ENCODE data around the gene KCNMB2. TPM values are rescaled to one million over a fixed set of nuclear protein-coding genes. Genes with fewer than 3 reads are reported as not detected.

Gene KCNMB2
- total and polyA plus RNA-seq, 2 experiments from 2014 or later, result not detected

DNA sequence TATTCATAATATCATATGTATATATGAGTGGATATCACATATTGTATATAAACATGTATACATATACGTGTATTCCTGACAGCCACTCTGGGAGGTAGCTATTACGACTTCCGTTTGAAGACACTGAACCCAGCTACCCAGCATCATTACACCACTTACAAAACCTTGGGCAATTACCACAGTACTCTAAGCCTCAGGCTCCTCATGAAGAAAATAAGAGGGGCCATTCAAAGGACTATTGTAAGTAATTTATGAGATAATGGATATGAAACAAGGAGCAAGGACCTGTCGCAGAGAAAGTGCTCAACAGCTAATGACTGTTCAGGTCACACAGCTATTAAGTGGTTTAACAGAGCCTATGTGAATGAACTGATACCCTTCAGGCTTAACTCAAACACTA lies 52.4 kb downstream of the KCNMB2 start:
- Histone ChIP-seq H3K9me2 (ENCODE audit: insufficient read depth) (no peaks in the 10 kb centered on the region), H2AFZ (no peak overlapping the region), H3K36me3 (ENCODE audit: low read depth) (no peaks in the 10 kb centered on the region), H3K79me2 (ENCODE audit: insufficient read depth) (no peaks in the 10 kb centered on the region), H3K4me3 (no peak overlapping the region), H3K9ac (no peak overlapping the region), H3F3A (ENCODE audit: insufficient read depth) (no peaks in the 10 kb centered on the region), H3K9me3 (ENCODE audit: low read depth) (no peaks in the 10 kb centered on the region), H3K4me1 (ENCODE audit: insufficient read depth) (no peaks in the 10 kb centered on the region), H3K27me3 (replicated peaks; ENCODE audit: insufficient read depth) (no peaks in the 10 kb centered on the region), H3K4me2 (ENCODE audit: unreplicated experiment) (no peak overlapping the region), H4K20me1 (ENCODE audit: insufficient read depth) (no peaks in the 10 kb centered on the region), H3K27ac (no peak overlapping the region)
- TF ChIP-seq EZH2 (IDR thresholded peaks at IDR 0.05; ENCODE audit: insufficient read depth, poor library complexity, severe bottlenecking) (no peak), EZH2phosphoT487 (IDR thresholded peaks at IDR 0.05; ENCODE audit: insufficient read depth, low read depth) (no peak)
- in situ Hi-C loops (cut with MboI), result no loop called here
- WGBS, 2 experiments (ENCODE audit: low coverage in 1 of 2, low lambda C conversion rate in 2 of 2, missing lambda C conversion rate in 2 of 2), result 57 to 64% methylated on average over 4 of the region's 4 CpGs
- no peak for DNase-seq

DNA sequence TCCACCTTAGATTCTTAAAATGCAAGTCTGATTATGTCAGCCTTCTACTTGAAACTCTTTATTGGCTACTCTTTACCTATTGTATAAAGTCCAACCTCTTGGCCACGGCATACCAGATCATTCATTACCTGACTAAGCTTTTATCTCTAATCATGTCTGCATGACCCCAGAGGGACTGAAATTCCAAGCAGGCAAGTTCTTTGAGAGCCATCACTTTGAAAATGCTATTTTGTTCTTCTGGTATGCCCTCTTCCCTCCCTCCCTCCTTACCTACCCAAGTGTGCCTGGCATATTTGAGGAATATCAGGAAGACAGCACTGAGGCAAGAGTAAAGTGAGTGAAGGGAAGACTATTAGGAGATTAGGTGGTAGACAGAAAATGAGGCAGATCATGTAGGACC lies 57.5 kb downstream of the KCNMB2 start:
- H3K9me2 ChIP-seq (ENCODE audit: insufficient read depth), result no peaks in the 10 kb centered on the region
- no peaks in the 10 kb centered on the region for H3K36me3 ChIP-seq (ENCODE audit: low read depth)
- H3K4me3 ChIP-seq, result no peak overlapping the region
- no peak overlapping the region for H3K9ac ChIP-seq
- TF ChIP-seq EZH2phosphoT487 (IDR thresholded peaks at IDR 0.05; ENCODE audit: insufficient read depth, low read depth) (no peak), EZH2 (IDR thresholded peaks at IDR 0.05; ENCODE audit: insufficient read depth, poor library complexity, severe bottlenecking) (no peak)
- no peak for DNase-seq
- in situ Hi-C loops (cut with MboI), result no loop called here
- H3K27ac ChIP-seq, result no peak overlapping the region
- H2AFZ ChIP-seq, result no peak overlapping the region
- WGBS, 2 experiments (ENCODE audit: low coverage in 1 of 2, low lambda C conversion rate in 2 of 2, missing lambda C conversion rate in 2 of 2), result 35 to 63% methylated on average over 1 of the region's 1 CpG
- H4K20me1 ChIP-seq (ENCODE audit: insufficient read depth), result no peaks in the 10 kb centered on the region
- H3K4me1 ChIP-seq (ENCODE audit: insufficient read depth), result no peaks in the 10 kb centered on the region
- no peak overlapping the region for H3K4me2 ChIP-seq (ENCODE audit: unreplicated experiment)
- no peaks in the 10 kb centered on the region for H3K9me3 ChIP-seq (ENCODE audit: low read depth)
- H3F3A ChIP-seq (ENCODE audit: insufficient read depth), result no peaks in the 10 kb centered on the region
- H3K79me2 ChIP-seq (ENCODE audit: insufficient read depth), result no peaks in the 10 kb centered on the region
- no peaks in the 10 kb centered on the region for H3K27me3 ChIP-seq (replicated peaks; ENCODE audit: insufficient read depth)

DNA sequence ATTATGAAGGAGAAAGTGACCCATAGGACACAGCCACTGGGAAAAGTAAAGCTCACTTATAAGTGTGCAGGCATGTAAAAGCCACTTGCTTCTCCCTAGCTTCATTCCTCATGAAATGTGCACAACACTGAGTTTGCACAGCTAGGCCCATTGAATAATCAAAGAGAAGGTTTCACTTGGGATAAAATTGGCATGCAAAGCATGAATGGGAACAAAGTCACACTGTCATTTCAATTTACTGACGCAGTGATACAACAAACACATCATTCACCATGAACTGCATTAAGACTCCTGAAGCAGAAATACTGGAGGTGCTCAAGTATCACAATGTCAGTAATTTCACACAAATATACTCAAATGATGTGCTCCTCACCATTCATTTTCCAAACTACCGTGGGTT lies 61.1 kb downstream of the KCNMB2 start:
- Histone ChIP-seq H2AFZ (no peak overlapping the region), H3F3A (ENCODE audit: insufficient read depth) (no peaks in the 10 kb centered on the region), H4K20me1 (ENCODE audit: insufficient read depth) (no peaks in the 10 kb centered on the region), H3K27me3 (replicated peaks; ENCODE audit: insufficient read depth) (no peaks in the 10 kb centered on the region), H3K79me2 (ENCODE audit: insufficient read depth) (no peaks in the 10 kb centered on the region), H3K4me1 (ENCODE audit: insufficient read depth) (no peaks in the 10 kb centered on the region), H3K36me3 (ENCODE audit: low read depth) (no peaks in the 10 kb centered on the region), H3K9me3 (ENCODE audit: low read depth) (no peaks in the 10 kb centered on the region), H3K9me2 (ENCODE audit: insufficient read depth) (no peaks in the 10 kb centered on the region), H3K4me2 (ENCODE audit: unreplicated experiment) (no peak overlapping the region), H3K4me3 (no peak overlapping the region), H3K9ac (no peak overlapping the region), H3K27ac (no peak overlapping the region)
- DNase-seq, result no peak
- TF ChIP-seq EZH2 (IDR thresholded peaks at IDR 0.05; ENCODE audit: insufficient read depth, poor library complexity, severe bottlenecking) (no peak), EZH2phosphoT487 (IDR thresholded peaks at IDR 0.05; ENCODE audit: insufficient read depth, low read depth) (no peak)
- WGBS, 2 experiments (ENCODE audit: low coverage in 1 of 2, low lambda C conversion rate in 2 of 2, missing lambda C conversion rate in 2 of 2), result 13 to 15% methylated on average over 2 of the region's 2 CpGs
- in situ Hi-C loops (cut with MboI), result no loop called here

DNA sequence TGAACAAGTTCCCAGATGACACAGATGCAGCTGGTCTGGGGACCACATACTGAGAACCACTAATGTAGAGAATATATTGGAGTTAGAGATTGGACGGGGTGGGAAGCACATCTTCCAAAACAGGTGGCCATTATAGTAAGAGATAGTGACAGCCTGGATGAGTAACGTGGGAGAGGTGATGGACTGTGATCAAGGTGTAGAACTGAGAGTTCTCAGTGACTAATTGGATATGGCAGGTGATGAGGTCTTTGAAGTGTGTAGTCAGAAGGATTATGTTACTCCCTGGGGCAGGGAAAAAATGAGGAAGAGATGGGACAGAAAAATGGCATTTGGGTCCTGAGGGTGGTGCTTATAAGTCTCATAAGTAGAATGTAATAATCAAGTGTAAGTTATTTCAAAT lies 66.6 kb downstream of the KCNMB2 start:
- Histone ChIP-seq H3F3A (ENCODE audit: insufficient read depth) (no peaks in the 10 kb centered on the region), H4K20me1 (ENCODE audit: insufficient read depth) (no peaks in the 10 kb centered on the region), H3K4me3 (no peak overlapping the region), H3K9me3 (ENCODE audit: low read depth) (no peaks in the 10 kb centered on the region), H3K27me3 (replicated peaks; ENCODE audit: insufficient read depth) (no peaks in the 10 kb centered on the region), H2AFZ (no peak overlapping the region), H3K9me2 (ENCODE audit: insufficient read depth) (no peaks in the 10 kb centered on the region), H3K36me3 (ENCODE audit: low read depth) (no peaks in the 10 kb centered on the region), H3K4me2 (ENCODE audit: unreplicated experiment) (no peak overlapping the region), H3K27ac (no peak overlapping the region), H3K79me2 (ENCODE audit: insufficient read depth) (no peaks in the 10 kb centered on the region), H3K9ac (no peak overlapping the region), H3K4me1 (ENCODE audit: insufficient read depth) (no peaks in the 10 kb centered on the region)
- no peak for DNase-seq
- 19 to 38% methylated on average over 1 to 2 of the region's 2 CpGs for WGBS, 2 experiments (ENCODE audit: low coverage in 1 of 2, low lambda C conversion rate in 2 of 2, missing lambda C conversion rate in 2 of 2)
- TF ChIP-seq EZH2 (IDR thresholded peaks at IDR 0.05; ENCODE audit: insufficient read depth, poor library complexity, severe bottlenecking) (no peak), EZH2phosphoT487 (IDR thresholded peaks at IDR 0.05; ENCODE audit: insufficient read depth, low read depth) (no peak)
- in situ Hi-C loops (cut with MboI), result no loop called here

DNA sequence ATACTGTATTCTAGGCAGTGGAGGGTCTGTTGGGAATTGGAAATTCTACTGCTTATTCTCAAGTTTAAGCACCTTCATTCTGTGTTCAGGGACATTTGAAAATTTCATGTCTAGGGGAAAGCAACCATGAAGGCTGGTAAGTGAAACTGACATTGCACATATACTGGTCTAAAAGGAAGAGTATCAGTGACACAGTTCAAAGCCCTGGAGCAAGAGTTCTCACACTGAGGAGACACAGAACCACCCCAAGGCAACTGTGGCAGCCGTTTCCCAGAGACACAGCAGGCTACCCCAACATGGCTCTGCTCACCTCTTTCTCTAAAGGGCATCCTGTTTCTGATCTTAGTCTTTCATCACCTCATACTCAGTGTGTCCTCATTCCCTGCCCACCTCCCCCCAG lies 67.5 kb downstream of the KCNMB2 start:
- no peaks in the 10 kb centered on the region for H3K9me2 ChIP-seq (ENCODE audit: insufficient read depth)
- DNase-seq, result no peak
- no peak overlapping the region for H3K4me3 ChIP-seq
- H3K9me3 ChIP-seq (ENCODE audit: low read depth), result no peaks in the 10 kb centered on the region
- H3K4me1 ChIP-seq (ENCODE audit: insufficient read depth), result no peaks in the 10 kb centered on the region
- H3K79me2 ChIP-seq (ENCODE audit: insufficient read depth), result no peaks in the 10 kb centered on the region
- TF ChIP-seq EZH2 (IDR thresholded peaks at IDR 0.05; ENCODE audit: insufficient read depth, poor library complexity, severe bottlenecking) (no peak), EZH2phosphoT487 (IDR thresholded peaks at IDR 0.05; ENCODE audit: insufficient read depth, low read depth) (no peak)
- no peak overlapping the region for H3K9ac ChIP-seq
- no peaks in the 10 kb centered on the region for H4K20me1 ChIP-seq (ENCODE audit: insufficient read depth)
- H3K27me3 ChIP-seq (replicated peaks; ENCODE audit: insufficient read depth), result no peaks in the 10 kb centered on the region
- in situ Hi-C loops (cut with MboI), result no loop called here
- H3K4me2 ChIP-seq (ENCODE audit: unreplicated experiment), result no peak overlapping the region
- 0% methylated on average over 1 of the region's 1 CpG for WGBS, 2 experiments (ENCODE audit: low coverage in 1 of 2, low lambda C conversion rate in 2 of 2, missing lambda C conversion rate in 2 of 2)
- no peak overlapping the region for H2AFZ ChIP-seq
- no peaks in the 10 kb centered on the region for H3K36me3 ChIP-seq (ENCODE audit: low read depth)
- H3K27ac ChIP-seq, result no peak overlapping the region
- H3F3A ChIP-seq (ENCODE audit: insufficient read depth), result no peaks in the 10 kb centered on the region

Measured in GM23248 (cell line).